ENCODE measurements around the gene APOBEC3G.
"Not testable (repeated sequence)": the region's sequence is repeated elsewhere in the genome, so short reads cannot be mapped to it uniquely, and the experiment has no call there.

Gene APOBEC3G

GRCh38 chr22:39039306-39040126 lies 37.6 kb upstream of the APOBEC3G start:
- DNase-seq (ENCODE audit: extremely low read depth, insufficient read length): no peak
- Histone ChIP-seq H3K36me3 (ENCODE audit: control insufficient read depth, insufficient read depth, low read length) (no peaks in the 10 kb centered on the region; the same call in 1 of the 2 replicates), H3K4me3 (replicated peaks; ENCODE audit: low read depth, low read length) (peak overlapping the region; percentile 85)

DNA sequence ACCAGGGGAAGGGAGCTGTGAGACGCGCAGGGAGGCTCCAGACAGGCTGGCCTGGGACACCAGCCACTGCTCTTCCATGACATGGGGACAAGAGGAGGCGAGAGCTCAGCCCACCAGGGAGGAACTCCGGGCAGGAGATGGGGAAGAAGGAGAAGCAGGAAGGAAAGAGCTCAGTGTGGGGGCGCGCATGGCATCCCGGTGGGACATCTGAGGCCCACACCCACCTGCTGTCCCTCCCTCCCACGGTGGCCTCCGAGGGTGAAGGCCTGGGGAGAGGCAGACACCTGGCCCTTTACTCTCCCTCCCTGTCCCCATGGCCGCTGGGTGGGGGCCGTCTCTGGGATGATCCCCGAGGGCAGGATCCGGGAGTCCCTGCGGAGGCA lies 36.9 kb upstream of the APOBEC3G start:
- DNase-seq (ENCODE audit: extremely low read depth, insufficient read length); H3K27me3 ChIP-seq (replicated peaks; ENCODE audit: control insufficient read depth, insufficient read depth, low read length); H3K36me3 ChIP-seq (ENCODE audit: control insufficient read depth, insufficient read depth, low read length): not testable (repeated sequence)
- peak overlapping the region; percentile 85 for H3K4me3 ChIP-seq (replicated peaks; ENCODE audit: low read depth, low read length)

More at GRCh38 chr22:39039306-39040126, 37.6 kb upstream of the APOBEC3G start:
- TF ChIP-seq, protein P1, sequence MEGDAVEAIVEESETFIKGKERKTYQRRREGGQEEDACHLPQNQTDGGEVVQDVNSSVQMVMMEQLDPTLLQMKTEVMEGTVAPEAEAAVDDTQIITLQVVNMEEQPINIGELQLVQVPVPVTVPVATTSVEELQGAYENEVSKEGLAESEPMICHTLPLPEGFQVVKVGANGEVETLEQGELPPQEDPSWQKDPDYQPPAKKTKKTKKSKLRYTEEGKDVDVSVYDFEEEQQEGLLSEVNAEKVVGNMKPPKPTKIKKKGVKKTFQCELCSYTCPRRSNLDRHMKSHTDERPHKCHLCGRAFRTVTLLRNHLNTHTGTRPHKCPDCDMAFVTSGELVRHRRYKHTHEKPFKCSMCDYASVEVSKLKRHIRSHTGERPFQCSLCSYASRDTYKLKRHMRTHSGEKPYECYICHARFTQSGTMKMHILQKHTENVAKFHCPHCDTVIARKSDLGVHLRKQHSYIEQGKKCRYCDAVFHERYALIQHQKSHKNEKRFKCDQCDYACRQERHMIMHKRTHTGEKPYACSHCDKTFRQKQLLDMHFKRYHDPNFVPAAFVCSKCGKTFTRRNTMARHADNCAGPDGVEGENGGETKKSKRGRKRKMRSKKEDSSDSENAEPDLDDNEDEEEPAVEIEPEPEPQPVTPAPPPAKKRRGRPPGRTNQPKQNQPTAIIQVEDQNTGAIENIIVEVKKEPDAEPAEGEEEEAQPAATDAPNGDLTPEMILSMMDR (IDR thresholded peaks at IDR 0.05; ENCODE audit: insufficient read depth, low read length, poor library complexity, severe bottlenecking): no peak
- H3K27me3 ChIP-seq (replicated peaks; ENCODE audit: control insufficient read depth, insufficient read depth, low read length): no peaks in the 10 kb centered on the region

- not testable (repeated sequence) for H3K36me3 ChIP-seq (ENCODE audit: control insufficient read depth, insufficient read depth, low read length); H3K27me3 ChIP-seq (replicated peaks; ENCODE audit: control insufficient read depth, insufficient read depth, low read length)
- peak; percentile 49 for DNase-seq (ENCODE audit: extremely low read depth, insufficient read length)
- peak within 1 kb of the TSS; percentile 85 for H3K4me3 ChIP-seq (replicated peaks; ENCODE audit: low read depth, low read length)
These were observed 36.4 kb upstream of the APOBEC3G start, which contains the start of gene APOBEC3F for GRCh38 chr22:39040538-39041296. TSS of gene APOBEC3F (plus strand) at chr22:39040864. CDS start at chr22:39040961, 97 bp downstream.

DNA sequence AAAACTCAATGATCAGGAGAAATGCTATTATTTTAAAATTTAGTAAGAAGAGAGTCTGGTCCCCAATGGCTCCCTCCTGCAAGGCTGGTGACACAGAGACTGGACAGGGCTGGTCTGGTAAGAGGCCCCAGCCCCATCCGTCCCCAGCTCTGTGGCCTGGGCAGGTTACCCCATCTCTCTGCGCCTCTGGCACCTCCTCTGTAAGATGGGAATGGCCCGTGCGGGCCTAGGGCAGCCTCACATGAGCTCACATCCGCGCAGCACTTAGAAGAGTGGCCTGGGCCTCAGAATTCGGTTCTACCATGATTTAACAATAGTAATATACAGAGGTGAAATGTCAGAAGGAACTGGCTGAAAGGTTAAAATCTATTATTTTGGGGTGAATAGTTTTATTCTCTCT lies 35.2 kb upstream of the APOBEC3G start:
- Histone ChIP-seq H3K36me3 (ENCODE audit: control insufficient read depth, insufficient read depth, low read length) (peaks cover 1% of the 10 kb centered on the region), H3K27me3 (replicated peaks; ENCODE audit: control insufficient read depth, insufficient read depth, low read length) (no peaks in the 10 kb centered on the region), H3K4me3 (replicated peaks; ENCODE audit: low read depth, low read length) (peak overlapping the region; percentile 85)
- DNase-seq (ENCODE audit: extremely low read depth, insufficient read length): no peak
- TF ChIP-seq, protein P1 (IDR thresholded peaks at IDR 0.05; ENCODE audit: insufficient read depth, low read length, poor library complexity, severe bottlenecking): no peak

- DNase-seq (ENCODE audit: extremely low read depth, insufficient read length); H3K4me3 ChIP-seq (replicated peaks; ENCODE audit: low read depth, low read length); H3K36me3 ChIP-seq (ENCODE audit: control insufficient read depth, insufficient read depth, low read length); H3K27me3 ChIP-seq (replicated peaks; ENCODE audit: control insufficient read depth, insufficient read depth, low read length): not testable (repeated sequence)
These were observed 34.0 kb upstream of the APOBEC3G start for GRCh38 chr22:39043063-39043462.

GRCh38 chr22:39045136-39045535 lies 31.9 kb upstream of the APOBEC3G start:
- H3K27me3 ChIP-seq (replicated peaks; ENCODE audit: control insufficient read depth, insufficient read depth, low read length); H3K4me3 ChIP-seq (replicated peaks; ENCODE audit: low read depth, low read length); DNase-seq (ENCODE audit: extremely low read depth, insufficient read length); H3K36me3 ChIP-seq (ENCODE audit: control insufficient read depth, insufficient read depth, low read length): not testable (repeated sequence)

DNA sequence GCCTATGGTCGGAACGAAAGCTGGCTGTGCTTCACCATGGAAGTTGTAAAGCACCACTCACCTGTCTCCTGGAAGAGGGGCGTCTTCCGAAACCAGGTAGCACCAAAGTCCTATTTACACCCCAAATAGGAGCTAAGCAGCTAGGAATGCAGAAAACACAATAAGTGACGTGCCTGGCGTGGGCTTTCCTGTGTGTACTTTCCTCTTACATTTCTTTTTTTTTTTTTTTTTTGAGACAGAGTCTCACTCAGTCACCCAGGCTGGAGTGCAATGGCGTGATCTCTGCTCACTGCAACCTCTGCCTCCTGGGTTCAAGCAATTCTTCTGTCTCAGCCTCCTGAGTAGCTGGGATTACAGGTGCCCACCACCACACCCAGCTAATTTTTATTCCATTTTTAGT lies 27.6 kb upstream of the APOBEC3G start:
- not testable (repeated sequence) for H3K4me3 ChIP-seq (replicated peaks; ENCODE audit: low read depth, low read length); DNase-seq (ENCODE audit: extremely low read depth, insufficient read length); H3K36me3 ChIP-seq (ENCODE audit: control insufficient read depth, insufficient read depth, low read length); H3K27me3 ChIP-seq (replicated peaks; ENCODE audit: control insufficient read depth, insufficient read depth, low read length)

GRCh38 chr22:39051844-39052495 lies 25.1 kb upstream of the APOBEC3G start:
- DNase-seq (ENCODE audit: extremely low read depth, insufficient read length); H3K36me3 ChIP-seq (ENCODE audit: control insufficient read depth, insufficient read depth, low read length); H3K4me3 ChIP-seq (replicated peaks; ENCODE audit: low read depth, low read length); H3K27me3 ChIP-seq (replicated peaks; ENCODE audit: control insufficient read depth, insufficient read depth, low read length): not testable (repeated sequence)

Measured in GM06990 (cell line).